ENCODE data around the gene SIRT5.

GRCh38 chr6:13572240-13572639 is 2.2 kb upstream of the SIRT5 start:
- TF ChIP-seq POLR2A (IDR thresholded peaks at IDR 0.05; ENCODE audit: low read depth, low read length) (no peak), POLR2AphosphoS5 (IDR thresholded peaks at IDR 0.05; ENCODE audit: low read depth, low read length) (no peak)

Data from GM12892 (cell line).